NCI-H2171 treated with DMSO at 0.1 percent for 48 hours (cell line): ENCODE data around the gene NEAT1.
A peak's percentile ranks its signal among the peaks of the same experiment; 100 is the strongest.

Experiments used
- DNase-seq: peaks from one replicate; lab custom pipeline; 2025; lab: John Stamatoyannopoulos, UW

Gene NEAT1

GRCh38 chr11:65479184-65480145 is 56.9 kb downstream of the NEAT1 start:
- no peak for DNase-seq

GRCh38 chr11:65482306-65482850 is 59.8 kb downstream of the NEAT1 start:
- no peak for DNase-seq

GRCh38 chr11:65485920-65486219 is 63.3 kb downstream of the NEAT1 start:
- DNase-seq, result no peak

- no peak for DNase-seq
Measured at GRCh38 chr11:65486570-65487466, 64.2 kb downstream of the NEAT1 start.

- DNase-seq, result peak; percentile 100
Measured at GRCh38 chr11:65487467-65488272, 65.1 kb downstream of the NEAT1 start.

GRCh38 chr11:65488273-65489034 is 65.9 kb downstream of the NEAT1 start:
- peak; percentile 68 for DNase-seq

GRCh38 chr11:65489035-65489705 is 66.6 kb downstream of the NEAT1 start:
- no peak for DNase-seq

- peak; percentile 70 for DNase-seq
Measured at GRCh38 chr11:65489706-65490320, 67.2 kb downstream of the NEAT1 start.

- DNase-seq, result no peak
Measured at GRCh38 chr11:65491163-65491465, 68.5 kb downstream of the NEAT1 start.

GRCh38 chr11:65491614-65492386 is 69.2 kb downstream of the NEAT1 start:
- DNase-seq, result peak; percentile 81

- DNase-seq, result no peak
Measured at GRCh38 chr11:65492387-65492636, 69.7 kb downstream of the NEAT1 start.

GRCh38 chr11:65492637-65493366 is 70.2 kb downstream of the NEAT1 start:
- DNase-seq, result peak; percentile 36

GRCh38 chr11:65493367-65494176 is 71.0 kb downstream of the NEAT1 start:
- DNase-seq, result no peak
